Heart left ventricle (tissue), 13 donors: ENCODE data around the gene SUGCT.

Source experiments
- POLR2A ChIP-seq, 2 donors: fragments of 450-650 bp; IDR thresholded peaks; one replicate each; pipeline ENCODE4 v1.6.1; 2017; ENCODE audit warnings: antibody characterized with exemption in 2 of 2, mild to moderate bottlenecking in 2 of 2, moderate library complexity in 2 of 2
- TF ChIP-seq, protein P1 (sequence below), 12 donors: fragments of 200-600 bp; sonication (generic) in 4 of 12; IDR thresholded peaks; one replicate each; pipeline versions ENCODE4 v1.5.0 to v1.8.0; 2018 to 2022; ENCODE audit warnings: antibody characterized with exemption in 12 of 12, mild to moderate bottlenecking in 5 of 12
- donor health status: ischemic (EF 13 %, LVEDD 7.1; RV severe dilation, severe dysfunction).
- donor health status: DM: no; HTN: yes; CAD: no.
- donor health status: DM: no; HTN: no; CAD: no.
- donor health status: ischemic (EF 25% LVEDD 6.9; RV normal size, moderate dysfunction).
- donor health status: ischemic (EF 25% LVEDD 5.7; RV mildly dilated, moderate dysfunction).
- donor health status: ischemic (EF 35%, LVEDD 5.7; RV mildly dilated, moderate dysfunction).
- donor health status: nonischemic (EF 11% LVEDD 7.7; RV severe dilation, severe dysfunction).
- donor health status: DM: yes; HTN: yes; CAD: no.
- donor health status: PGD.
- donor health status: ischemic (EF 29% LVEDD 5.4; RV normal size, mild dysfunction).
- donor health status: nonischemic (EF 23%, LVEDD 6.1; RV moderate dilation, normal function).

- TF ChIP-seq, protein P1, sequence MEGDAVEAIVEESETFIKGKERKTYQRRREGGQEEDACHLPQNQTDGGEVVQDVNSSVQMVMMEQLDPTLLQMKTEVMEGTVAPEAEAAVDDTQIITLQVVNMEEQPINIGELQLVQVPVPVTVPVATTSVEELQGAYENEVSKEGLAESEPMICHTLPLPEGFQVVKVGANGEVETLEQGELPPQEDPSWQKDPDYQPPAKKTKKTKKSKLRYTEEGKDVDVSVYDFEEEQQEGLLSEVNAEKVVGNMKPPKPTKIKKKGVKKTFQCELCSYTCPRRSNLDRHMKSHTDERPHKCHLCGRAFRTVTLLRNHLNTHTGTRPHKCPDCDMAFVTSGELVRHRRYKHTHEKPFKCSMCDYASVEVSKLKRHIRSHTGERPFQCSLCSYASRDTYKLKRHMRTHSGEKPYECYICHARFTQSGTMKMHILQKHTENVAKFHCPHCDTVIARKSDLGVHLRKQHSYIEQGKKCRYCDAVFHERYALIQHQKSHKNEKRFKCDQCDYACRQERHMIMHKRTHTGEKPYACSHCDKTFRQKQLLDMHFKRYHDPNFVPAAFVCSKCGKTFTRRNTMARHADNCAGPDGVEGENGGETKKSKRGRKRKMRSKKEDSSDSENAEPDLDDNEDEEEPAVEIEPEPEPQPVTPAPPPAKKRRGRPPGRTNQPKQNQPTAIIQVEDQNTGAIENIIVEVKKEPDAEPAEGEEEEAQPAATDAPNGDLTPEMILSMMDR (IDR thresholded peaks at IDR 0.05), result no peak
- no peak for TF ChIP-seq POLR2A (IDR thresholded peaks at IDR 0.05)
Observed at GRCh38 chr7:40599836-40600235, 465.0 kb downstream of the SUGCT start.
